Activated CD8-positive, alpha-beta memory T cell treated with anti-CD3 and anti-CD28 coated beads for 48 hours (primary cell): ENCODE results near the gene MAGI1.

ENCODE experiments used
- DNase-seq, 3 experiments: peaks; one replicate each; pipeline ENCODE4 v3.0.0-alpha.2; 2020; ENCODE audit warnings: low read depth in 2 of 3, low spot score in 2 of 3

Gene MAGI1

GRCh38 chr3:65398953-65399352, 639.8 kb downstream of the MAGI1 start:
- DNase-seq = no peak

DNA sequence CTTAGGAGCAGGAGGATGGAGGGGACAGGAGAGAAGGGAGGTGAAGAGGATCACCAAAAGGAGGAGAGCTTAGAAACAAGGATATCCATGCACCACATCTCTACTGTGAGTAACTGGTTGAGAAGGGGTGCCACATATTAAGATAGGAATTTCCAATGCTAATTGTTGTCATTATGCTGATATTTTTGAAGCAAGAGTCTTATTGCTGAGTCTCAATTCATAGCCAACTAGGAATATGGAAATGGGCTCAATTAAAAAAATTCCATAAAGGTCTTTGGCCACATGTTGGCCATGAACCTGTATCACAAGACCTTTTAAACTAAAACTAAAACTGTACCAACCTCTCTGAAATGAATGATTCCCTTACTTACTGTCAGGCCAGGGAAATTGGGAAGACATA, 642.6 kb downstream of the MAGI1 start:
- DNase-seq = no peak

- no peak for DNase-seq
Observed at GRCh38 chr3:65391068-65391467, 647.6 kb downstream of the MAGI1 start.

DNA sequence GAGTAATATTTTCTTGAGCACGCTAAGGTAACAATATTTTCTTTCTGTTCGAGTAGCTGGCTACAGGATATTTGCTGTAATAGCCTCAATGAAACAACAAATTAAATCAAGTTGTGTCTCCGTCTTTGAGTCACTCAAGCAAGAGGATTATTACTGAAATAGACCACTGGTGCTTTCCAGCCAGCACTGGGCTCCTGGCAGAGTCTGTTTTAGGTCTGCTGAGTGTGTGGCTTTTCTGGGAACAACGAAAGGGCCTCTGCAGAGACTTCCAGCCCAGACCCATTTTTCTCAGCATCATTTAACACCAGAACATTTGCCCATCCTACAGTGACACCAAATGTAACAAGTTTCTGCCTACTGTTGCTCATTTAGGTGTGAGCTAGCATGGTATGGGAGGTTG, 652.9 kb downstream of the MAGI1 start:
- no peak for DNase-seq

- no peak for DNase-seq
Observed at GRCh38 chr3:65381496-65382010, 657.2 kb downstream of the MAGI1 start.

- DNase-seq = no peak
Observed at GRCh38 chr3:65379223-65379622, 659.5 kb downstream of the MAGI1 start.

DNA sequence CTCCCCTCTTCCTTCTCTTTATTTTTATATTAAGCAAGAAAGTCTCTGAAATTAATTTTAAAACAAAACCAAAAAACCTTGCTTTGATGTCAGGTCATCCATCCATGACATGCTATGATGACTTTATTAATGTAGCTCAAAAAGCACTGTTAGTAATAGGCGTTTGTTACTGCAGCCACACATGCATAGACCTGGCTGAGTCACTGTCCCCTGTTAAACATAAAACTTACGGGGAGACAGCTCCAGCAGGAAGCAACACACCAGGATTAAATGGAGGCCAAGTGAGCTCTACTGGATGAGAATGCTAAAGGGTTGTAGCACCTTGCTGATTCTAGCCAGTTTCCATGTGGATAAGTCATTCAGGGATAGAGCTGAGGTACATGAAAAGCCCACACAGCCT, 661.1 kb downstream of the MAGI1 start:
- DNase-seq = no peak

DNA sequence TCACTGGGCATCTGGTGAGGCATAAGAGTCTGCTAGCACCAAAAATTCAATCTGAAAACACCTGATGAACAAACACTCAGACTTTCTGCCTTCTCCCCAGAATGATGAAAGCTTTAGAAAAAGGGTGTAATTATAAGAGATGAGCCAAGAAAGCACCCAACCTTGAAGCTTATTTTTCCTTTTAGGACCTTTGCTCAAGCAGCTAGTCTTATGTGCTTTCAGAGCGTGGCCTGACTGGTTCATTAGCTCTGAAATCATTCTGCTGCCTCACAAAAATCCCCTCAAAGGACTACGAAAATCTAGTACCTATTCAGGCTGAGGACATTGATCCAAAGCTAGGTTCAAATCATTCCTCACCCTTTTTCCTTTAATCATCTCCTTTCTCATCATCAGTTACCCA, 662.3 kb downstream of the MAGI1 start:
- no peak for DNase-seq

GRCh38 chr3:65371053-65371452, 667.7 kb downstream of the MAGI1 start:
- no peak for DNase-seq

- no peak for DNase-seq
Observed at GRCh38 chr3:65368866-65369265, 669.9 kb downstream of the MAGI1 start.

- DNase-seq = no peak
Observed at GRCh38 chr3:65362688-65363087, 676.0 kb downstream of the MAGI1 start.

GRCh38 chr3:65361448-65361847, 677.3 kb downstream of the MAGI1 start:
- no peak for DNase-seq

GRCh38 chr3:65356331-65357248, 682.1 kb downstream of the MAGI1 start:
- DNase-seq = no peak

DNA sequence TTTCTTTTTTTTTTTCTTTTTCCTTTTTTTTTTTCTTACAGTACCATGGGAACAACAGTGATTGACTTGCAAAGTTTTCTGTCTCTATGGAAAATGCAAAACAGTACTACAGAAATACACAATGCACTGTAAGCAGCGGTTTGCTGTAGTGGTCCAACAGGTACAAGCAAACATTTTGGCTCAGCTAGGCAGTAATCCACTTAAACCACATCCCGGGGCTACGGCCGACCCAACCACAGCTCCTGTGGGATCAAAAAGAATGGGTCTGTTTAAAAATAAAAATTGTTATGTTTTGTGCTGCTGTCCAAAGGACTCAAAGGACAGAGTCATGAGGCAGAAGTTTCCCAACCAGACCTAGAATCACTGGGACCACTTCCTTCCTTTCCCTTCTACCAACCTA, 683.8 kb downstream of the MAGI1 start:
- no peak for DNase-seq

- no peak for DNase-seq
Observed at GRCh38 chr3:65352951-65353350, 685.8 kb downstream of the MAGI1 start.

DNA sequence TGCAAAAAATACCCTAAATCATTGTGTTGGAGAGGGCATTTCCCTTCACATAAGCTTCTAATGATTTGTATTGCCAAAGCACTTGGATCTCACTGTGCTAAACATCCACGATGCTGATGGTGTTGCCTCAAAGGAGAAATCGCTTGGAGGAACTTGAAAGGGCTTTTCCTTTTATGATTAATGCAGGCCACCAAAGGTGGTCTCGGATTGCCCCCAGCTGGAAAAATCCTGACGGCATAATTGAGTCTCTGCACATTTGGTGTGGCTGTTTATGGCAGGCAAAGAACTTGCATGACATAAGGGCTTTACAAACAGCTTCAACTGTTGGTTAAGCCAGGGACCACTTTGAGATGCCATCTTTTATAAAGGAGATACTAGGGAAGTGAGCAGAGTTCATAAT, 687.0 kb downstream of the MAGI1 start:
- no peak for DNase-seq

- DNase-seq = no peak
Observed at GRCh38 chr3:65350801-65351476, 687.8 kb downstream of the MAGI1 start.

DNA sequence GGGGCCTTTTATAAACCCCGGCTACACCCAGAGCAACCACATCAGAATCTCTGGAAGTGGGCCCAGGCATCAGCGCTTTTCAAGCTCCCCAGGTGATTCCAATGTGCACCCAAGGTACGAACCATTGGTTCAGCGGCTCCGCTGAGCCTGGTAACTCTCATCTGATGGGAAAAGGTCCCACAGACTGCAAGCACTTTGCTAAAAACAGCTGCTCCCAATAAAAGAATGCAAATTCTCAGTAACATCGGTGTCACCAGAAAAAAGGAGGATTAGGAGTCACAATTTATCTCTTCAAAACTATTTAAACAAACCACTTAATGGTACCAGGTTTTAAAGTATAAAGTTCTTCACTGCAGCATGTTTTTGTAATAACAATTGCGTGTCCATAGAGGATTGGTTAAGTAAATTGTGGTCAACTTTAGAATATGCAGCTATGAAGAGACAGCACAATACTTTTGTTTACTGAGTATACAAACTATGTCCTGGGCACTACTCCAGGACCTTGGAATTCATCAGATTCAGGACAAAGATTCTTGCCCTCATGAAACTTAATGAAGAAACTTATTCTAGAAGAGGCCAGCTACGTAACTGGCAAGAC, 690.2 kb downstream of the MAGI1 start:
- no peak for DNase-seq

GRCh38 chr3:65347166-65347565, 691.6 kb downstream of the MAGI1 start:
- no peak for DNase-seq

DNA sequence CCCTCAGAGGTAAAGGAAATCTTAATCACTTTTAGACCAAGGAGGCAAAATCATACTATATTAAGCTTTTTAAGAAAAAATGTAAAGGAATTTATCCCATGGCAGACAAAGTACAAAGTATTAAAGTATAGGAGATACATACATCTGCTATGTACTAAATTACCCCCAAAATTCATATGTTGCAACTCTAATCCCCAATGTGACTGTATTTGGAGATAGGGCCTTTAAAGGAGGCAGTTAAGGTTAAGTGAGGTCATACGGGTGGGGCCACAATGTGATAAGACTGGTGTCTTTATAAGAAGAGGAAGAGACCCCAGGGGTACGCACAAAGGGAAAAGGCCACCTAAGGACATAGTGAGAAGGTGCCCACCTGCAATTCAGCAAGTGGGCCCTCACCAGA, 693.9 kb downstream of the MAGI1 start:
- DNase-seq = no peak

DNA sequence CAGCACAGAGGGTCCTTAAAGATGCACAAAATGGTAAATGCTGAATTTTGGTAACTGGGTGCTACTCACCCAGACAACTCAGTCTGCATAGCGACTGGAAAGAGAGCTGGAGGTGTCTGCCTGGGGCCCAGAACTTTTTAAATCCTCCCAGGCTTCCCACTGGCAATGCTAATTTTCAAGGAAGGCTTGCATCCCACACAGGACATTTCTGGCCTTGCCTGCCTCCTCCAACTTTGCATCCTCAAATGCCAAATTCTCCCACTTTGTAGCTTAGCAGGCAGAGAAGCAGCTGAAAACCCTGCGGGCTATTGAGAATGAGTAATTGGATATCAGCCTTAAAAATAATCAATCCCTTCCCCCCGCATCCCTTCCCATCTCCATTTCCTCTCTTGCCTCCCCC, 694.3 kb downstream of the MAGI1 start:
- no peak for DNase-seq

- DNase-seq = no peak
Observed at GRCh38 chr3:65343736-65344135, 695.0 kb downstream of the MAGI1 start.
